Gastroesophageal sphincter (tissue), 4 donors: ENCODE results near the gene MACF1. TPM values are rescaled to one million over a fixed set of nuclear protein-coding genes. Genes with fewer than 3 reads are reported as not detected.

Experiments used
- ATAC-seq: fragments of 150-250 bp; one replicate; pipeline ENCODE4 v1.9.1; 2016; ENCODE audit warnings: mild to moderate bottlenecking, moderate library complexity
- H3K27ac ChIP-seq, 4 donors: fragments of 200-600 bp; sonication (generic) in 3 of 4; 1 replicate in 3 of 4; 2 replicates in 1 of 4; pipeline ENCODE4 v1.5.1; 2016 to 2019
- H3K27me3 ChIP-seq: fragments of 200-600 bp; sonication (generic); one replicate; pipeline ENCODE4 v1.5.1; 2019
- H3K36me3 ChIP-seq, 2 donors: fragments of 200-600 bp; sonication (generic); one replicate each; pipeline ENCODE4 v1.5.1; 2019; ENCODE audit warnings: control low read depth in 1 of 2
- H3K4me1 ChIP-seq, 3 donors: fragments of 200-600 bp; sonication (generic); 1 replicate in 2 of 3; 2 replicates in 1 of 3; pipeline ENCODE4 v1.5.1; 2016 to 2019; ENCODE audit warnings: control low read depth in 2 of 3
- H3K4me3 ChIP-seq, 2 donors: fragments of 200-600 bp; sonication (generic); one replicate each; pipeline ENCODE4 v1.5.1; 2019; ENCODE audit warnings: mild to moderate bottlenecking in 1 of 2, moderate library complexity in 1 of 2
- H3K9me3 ChIP-seq, 3 donors: fragments of 200-600 bp; sonication (generic); one replicate each; pipeline ENCODE4 v1.5.1; 2017 to 2019; ENCODE audit warnings: control low read depth in 2 of 3
- CTCF ChIP-seq, 4 experiments: fragments of 200-600 bp in 2 of 4; fragments of 450-650 bp in 2 of 4; sonication (generic) in 1 of 4; IDR thresholded peaks; one replicate each; pipeline ENCODE4 v1.5.1; 2017 to 2019; ENCODE audit warnings: antibody characterized with exemption in 4 of 4, mild to moderate bottlenecking in 2 of 4, moderate library complexity in 2 of 4
- EP300 ChIP-seq: sonication (generic); formaldehyde crosslinking; IDR thresholded peaks from one replicate; pipeline ENCODE4 v1.6.1; 2017; ENCODE audit warnings: antibody characterized with exemption, mild to moderate bottlenecking
- POLR2A ChIP-seq, 2 donors: fragments of 450-650 bp; IDR thresholded peaks; one replicate each; pipeline ENCODE4 v1.6.1; 2017; ENCODE audit warnings: antibody characterized with exemption in 2 of 2, mild to moderate bottlenecking in 2 of 2, moderate library complexity in 1 of 2
- POLR2AphosphoS5 ChIP-seq: sonication (generic); formaldehyde crosslinking; IDR thresholded peaks from one replicate; pipeline ENCODE4 v1.6.1; 2017; ENCODE audit warnings: antibody characterized with exemption
- WGBS, 2 donors: methylation state at CpG; one replicate each; pipeline ENCODE4 v1.1.5; 2018; ENCODE audit warnings: low coverage in 1 of 2; 5-methylcytosine and 5-hydroxymethylcytosine counted together
- total RNA-seq, 4 donors: library from RNA; depleted of rRNA; stranded (reverse); fragments of >200 nt; gene quantifications; one replicate each; pipeline ENCODE4 v1.1.0, GENCODE V29; 2016

Gene MACF1
- total RNA-seq, 4 donors from 2014 or later: 454 to 752 (median 541) TPM

- Histone ChIP-seq H3K27me3 (no peaks in the 10 kb centered on the region), H3K36me3 (peaks cover 7 to 95% of the 10 kb centered on the region in 2 donors), H3K4me1 (peaks cover 0 to 27% (median 0%) of the 10 kb centered on the region in 3 donors), H3K27ac (peak overlapping the region in 2 of 4 donors; percentile 15 to 29), H3K9me3 (no peaks in the 10 kb centered on the region), H3K4me3 (no peak overlapping the region)
- WGBS, 2 donors: 80 to 86% methylated on average over 1 to 2 of the region's 2 CpGs
- no peak for ATAC-seq
- no peak for TF ChIP-seq CTCF (IDR thresholded peaks at IDR 0.05)
- TF ChIP-seq POLR2A (IDR thresholded peaks at IDR 0.05): no peak
- TF ChIP-seq EP300: no peak
- TF ChIP-seq POLR2AphosphoS5: no peak
Measured at GRCh38 chr1:39324888-39325287, 120.4 kb downstream of the MACF1 start.

- no peak overlapping the region for H3K4me3 ChIP-seq
- no peak for TF ChIP-seq EP300
- TF ChIP-seq POLR2AphosphoS5: no peak
- no peaks in the 10 kb centered on the region for H3K9me3 ChIP-seq
- H3K4me1 ChIP-seq: peaks cover 0 to 46% (median 0%) of the 10 kb centered on the region in 3 donors
- peaks cover 7 to 95% of the 10 kb centered on the region in 2 donors for H3K36me3 ChIP-seq
- no peaks in the 10 kb centered on the region for H3K27me3 ChIP-seq
- WGBS, 2 donors: 88 to 100% methylated on average over 1 of the region's 1 CpG
- H3K27ac ChIP-seq: peak overlapping the region; percentile 68 to 78 (median 72)
- no peak for ATAC-seq
Measured at GRCh38 chr1:39326836-39327235, 122.3 kb downstream of the MACF1 start.

GRCh38 chr1:39328095-39328494, 123.6 kb downstream of the MACF1 start:
- 20 to 30% methylated on average over 1 of the region's 1 CpG for WGBS, 2 donors
- Histone ChIP-seq H3K27me3 (no peaks in the 10 kb centered on the region), H3K4me3 (peak overlapping the region; percentile 34 to 43), H3K9me3 (no peaks in the 10 kb centered on the region), H3K4me1 (peaks cover 0 to 49% (median 0%) of the 10 kb centered on the region in 3 donors), H3K27ac (peak overlapping the region; percentile 68 to 88 (median 72)), H3K36me3 (peaks cover 7 to 95% of the 10 kb centered on the region in 2 donors)
- ATAC-seq: no peak
- TF ChIP-seq POLR2A (IDR thresholded peaks at IDR 0.05) (no peak), POLR2AphosphoS5 (no peak), EP300 (no peak), CTCF (IDR thresholded peaks at IDR 0.05) (no peak)

- Histone ChIP-seq H3K4me1 (peaks cover 0 to 52% (median 0%) of the 10 kb centered on the region in 3 donors), H3K9me3 (no peaks in the 10 kb centered on the region), H3K27me3 (no peaks in the 10 kb centered on the region), H3K27ac (peak overlapping the region; percentile 68 to 88 (median 72)), H3K36me3 (peaks cover 7 to 93% of the 10 kb centered on the region in 2 donors), H3K4me3 (peak overlapping the region; percentile 34 to 43)
- no peak for TF ChIP-seq CTCF (IDR thresholded peaks at IDR 0.05)
- TF ChIP-seq POLR2A (IDR thresholded peaks at IDR 0.05): no peak
- TF ChIP-seq EP300: no peak
- TF ChIP-seq POLR2AphosphoS5: no peak
- WGBS, 2 donors: 17 to 65% methylated on average over 4 of the region's 4 CpGs
- no peak for ATAC-seq
Measured at GRCh38 chr1:39328586-39329121, 124.2 kb downstream of the MACF1 start.

- Histone ChIP-seq H3K36me3 (peaks cover 0 to 68% of the 10 kb centered on the region in 2 donors), H3K9me3 (no peaks in the 10 kb centered on the region), H3K4me1 (peaks cover 0 to 66% (median 0%) of the 10 kb centered on the region in 3 donors), H3K4me3 (no peak overlapping the region), H3K27ac (no peak overlapping the region), H3K27me3 (no peaks in the 10 kb centered on the region)
- WGBS, 2 donors: 83 to 95% methylated on average over 3 to 4 of the region's 5 CpGs
- TF ChIP-seq CTCF (IDR thresholded peaks at IDR 0.05): no peak
- TF ChIP-seq EP300: no peak
- no peak for TF ChIP-seq POLR2AphosphoS5
- no peak for TF ChIP-seq POLR2A (IDR thresholded peaks at IDR 0.05)
- ATAC-seq: no peak
Measured at GRCh38 chr1:39331647-39332046, 127.2 kb downstream of the MACF1 start.
